Natural killer cell (primary cell): ENCODE data around the gene DNAH3. TPM values are rescaled to one million over a fixed set of nuclear protein-coding genes. Genes with fewer than 3 reads are reported as not detected.

Experiments
- ATAC-seq, 3 donors: fragments of 150-1000 bp in 2 of 3; fragments of 200-7000 bp in 1 of 3; cut with Tn5 transposase; 1 replicate in 1 of 3; 2 replicates in 2 of 3; pipeline ENCODE4 v1.10.0; 2021; ENCODE audit warnings: mild to moderate bottlenecking in 2 of 3, moderate library complexity in 2 of 3
- DNase-seq, 2 donors: peaks; one replicate each; pipeline versions ENCODE4 v3.0.0 to v3.0.0-alpha.2; 2013 to 2021; ENCODE audit warnings: mixed read lengths in 1 of 2
- H3K27ac ChIP-seq: one replicate; pipeline ENCODE4 v1.5.1; 2013; ENCODE audit warnings: mild to moderate bottlenecking, low read length
- H3K27me3 ChIP-seq: one replicate; pipeline ENCODE4 v1.6.1; 2013; ENCODE audit warnings: low read length; ENCODE audit not compliant: control insufficient read depth, insufficient read depth
- H3K36me3 ChIP-seq: one replicate; pipeline ENCODE4 v1.6.1; 2013; ENCODE audit warnings: low read length; ENCODE audit not compliant: control insufficient read depth, insufficient read depth
- H3K4me1 ChIP-seq: one replicate; pipeline ENCODE4 v1.6.1; 2013; ENCODE audit warnings: low read length; ENCODE audit not compliant: control insufficient read depth, insufficient read depth
- H3K4me3 ChIP-seq: one replicate; pipeline ENCODE4 v1.5.1; 2013; ENCODE audit warnings: low read length
- H3K9me3 ChIP-seq: one replicate; pipeline ENCODE4 v1.6.1; 2013; ENCODE audit warnings: low read length; ENCODE audit not compliant: control insufficient read depth, insufficient read depth
- H3K27ac Mint-ChIP-seq, 2 donors: one replicate each; pipeline ENCODE4 v1.8.0; 2022; ENCODE audit warnings: mild to moderate bottlenecking in 2 of 2, mixed read lengths in 2 of 2, moderate library complexity in 1 of 2
- H3K27me3 Mint-ChIP-seq, 2 donors: one replicate each; pipeline ENCODE4 v1.8.0; 2022; ENCODE audit warnings: low read depth in 2 of 2, mixed read lengths in 2 of 2
- H3K36me3 Mint-ChIP-seq: one replicate; pipeline ENCODE4 v1.8.0; 2022; ENCODE audit warnings: mixed read lengths
- H3K4me1 Mint-ChIP-seq, 2 donors: one replicate each; pipeline ENCODE4 v1.8.0; 2022; ENCODE audit warnings: mixed read lengths in 2 of 2
- H3K4me3 Mint-ChIP-seq: one replicate; pipeline ENCODE4 v1.8.0; 2022; ENCODE audit warnings: mild to moderate bottlenecking, moderate library complexity, mixed read lengths
- H3K9me3 Mint-ChIP-seq, 2 donors: one replicate each; pipeline ENCODE4 v1.8.0; 2022; ENCODE audit warnings: mixed read lengths in 2 of 2
- CTCF ChIP-seq: fragments of 200-600 bp; IDR thresholded peaks from one replicate; pipeline ENCODE4 v1.8.0; 2022; ENCODE audit warnings: antibody characterized with exemption
- WGBS: methylation state at CpG from one replicate; pipeline ENCODE4 v1.1.7; 2013; ENCODE audit warnings: missing lambda C conversion rate; ENCODE audit not compliant: insufficient coverage; 5-methylcytosine and 5-hydroxymethylcytosine counted together
- intact Hi-C: fragments of 100-400 bp; cut with micrococcal nuclease; formaldehyde crosslinking; loops from one replicate; pipeline ENCODE4 v1.14.2; 2022
- total RNA-seq, 4 donors: library from RNA; stranded (reverse); fragments of 120-200 nt in 1 of 4; gene quantifications; one replicate each; pipeline versions ENCODE4 v1.2.3 to v1.2.4, GENCODE V29; 2013 to 2022

DNAH3 gene
- total RNA-seq, 3 donors from 2014 or later (not counting 1 experiment from before 2014, with no cell fraction given) = not detected

GRCh38 chr16:20903899-20904506 is 246.6 kb downstream of the DNAH3 start:
- DNase-seq (no peak), ATAC-seq (no peak)
- no peaks in the 10 kb centered on the region for H3K27me3 ChIP-seq
- Mint-ChIP-seq H3K9me3 (no peaks in the 10 kb centered on the region), H3K36me3 (no peaks in the 10 kb centered on the region), H3K27me3 (no peaks in the 10 kb centered on the region), H3K27ac (peak overlapping the region; percentile 83 to 96), H3K4me1 (peaks cover 56 to 66% of the 10 kb centered on the region in 2 donors), H3K4me3 (peak overlapping the region; percentile 3)
- H3K9me3 ChIP-seq = no peaks in the 10 kb centered on the region
- intact Hi-C loops = no loop called here
- 22% methylated on average over 4 of the region's 5 CpGs for WGBS
- peaks cover 2% of the 10 kb centered on the region for H3K36me3 ChIP-seq
- peak overlapping the region; percentile 56 for H3K27ac ChIP-seq
- no peak overlapping the region for H3K4me3 ChIP-seq
- H3K4me1 ChIP-seq = peaks cover 33% of the 10 kb centered on the region
- no peak for TF ChIP-seq CTCF

- no peak for TF ChIP-seq CTCF
- 88% methylated on average over 5 of the region's 5 CpGs for WGBS
- H3K27ac Mint-ChIP-seq = peak overlapping the region; percentile 92 to 96
These were observed 247.3 kb downstream of the DNAH3 start for GRCh38 chr16:20903116-20903898.

GRCh38 chr16:20902426-20902825 is 248.2 kb downstream of the DNAH3 start:
- 94% methylated on average over 6 of the region's 6 CpGs for WGBS
- H3K27ac ChIP-seq = no peak overlapping the region
- no peaks in the 10 kb centered on the region for H3K36me3 Mint-ChIP-seq

More at GRCh38 chr16:20903116-20903898, 247.3 kb downstream of the DNAH3 start:
- peaks cover 2% of the 10 kb centered on the region for H3K36me3 ChIP-seq
- Mint-ChIP-seq H3K9me3 (no peaks in the 10 kb centered on the region), H3K4me1 (peaks cover 63 to 73% of the 10 kb centered on the region in 2 donors), H3K36me3 (no peaks in the 10 kb centered on the region), H3K4me3 (peak overlapping the region; percentile 45), H3K27me3 (no peaks in the 10 kb centered on the region)
- DNase-seq (no peak), ATAC-seq (no peak)
- H3K27ac ChIP-seq = peak overlapping the region; percentile 56
- H3K4me3 ChIP-seq = no peak overlapping the region
- intact Hi-C loops = no loop called here
- peaks cover 33% of the 10 kb centered on the region for H3K4me1 ChIP-seq
- no peaks in the 10 kb centered on the region for H3K27me3 ChIP-seq
- no peaks in the 10 kb centered on the region for H3K9me3 ChIP-seq

More at GRCh38 chr16:20902426-20902825, 248.2 kb downstream of the DNAH3 start:
- intact Hi-C loops = no loop called here
- ATAC-seq = no peak
- Histone ChIP-seq H3K9me3 (no peaks in the 10 kb centered on the region), H3K4me1 (peaks cover 33% of the 10 kb centered on the region), H3K36me3 (peaks cover 2% of the 10 kb centered on the region), H3K4me3 (no peak overlapping the region), H3K27me3 (no peaks in the 10 kb centered on the region)
- TF ChIP-seq CTCF = no peak
- H3K4me1 Mint-ChIP-seq = peaks cover 72 to 75% of the 10 kb centered on the region in 2 donors
- DNase-seq = no peak
- no peaks in the 10 kb centered on the region for H3K9me3 Mint-ChIP-seq
- H3K27me3 Mint-ChIP-seq = no peaks in the 10 kb centered on the region
- peak overlapping the region; percentile 94 for H3K4me3 Mint-ChIP-seq
- peak overlapping the region; percentile 92 to 96 for H3K27ac Mint-ChIP-seq
